ENCODE data around the gene TMEM203.

GRCh38 chr9:137157618-137158415 is 47.6 kb downstream of the TMEM203 start:
- TF ChIP-seq, protein P1, sequence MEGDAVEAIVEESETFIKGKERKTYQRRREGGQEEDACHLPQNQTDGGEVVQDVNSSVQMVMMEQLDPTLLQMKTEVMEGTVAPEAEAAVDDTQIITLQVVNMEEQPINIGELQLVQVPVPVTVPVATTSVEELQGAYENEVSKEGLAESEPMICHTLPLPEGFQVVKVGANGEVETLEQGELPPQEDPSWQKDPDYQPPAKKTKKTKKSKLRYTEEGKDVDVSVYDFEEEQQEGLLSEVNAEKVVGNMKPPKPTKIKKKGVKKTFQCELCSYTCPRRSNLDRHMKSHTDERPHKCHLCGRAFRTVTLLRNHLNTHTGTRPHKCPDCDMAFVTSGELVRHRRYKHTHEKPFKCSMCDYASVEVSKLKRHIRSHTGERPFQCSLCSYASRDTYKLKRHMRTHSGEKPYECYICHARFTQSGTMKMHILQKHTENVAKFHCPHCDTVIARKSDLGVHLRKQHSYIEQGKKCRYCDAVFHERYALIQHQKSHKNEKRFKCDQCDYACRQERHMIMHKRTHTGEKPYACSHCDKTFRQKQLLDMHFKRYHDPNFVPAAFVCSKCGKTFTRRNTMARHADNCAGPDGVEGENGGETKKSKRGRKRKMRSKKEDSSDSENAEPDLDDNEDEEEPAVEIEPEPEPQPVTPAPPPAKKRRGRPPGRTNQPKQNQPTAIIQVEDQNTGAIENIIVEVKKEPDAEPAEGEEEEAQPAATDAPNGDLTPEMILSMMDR (IDR thresholded peaks at IDR 0.05; ENCODE audit: low read depth, low read length, missing input control) = no peak
- TF ChIP-seq MAX (IDR thresholded peaks at IDR 0.05) (no peak), EGR1 (IDR thresholded peaks at IDR 0.05; ENCODE audit: low read depth in 2 of 2) (no peak)
